GM23338 (cell line): ENCODE measurements around the gene IDH3A. TPM values are rescaled to one million over a fixed set of nuclear protein-coding genes. Genes with fewer than 3 reads are reported as not detected.

Experiments
- ATAC-seq: fragments of 200-7000 bp; cut with Tn5 transposase; 3 replicates; pipeline ENCODE4 v1.9.1; 2020
- DNase-seq: peaks from one replicate; pipeline ENCODE4 v3.0.0-alpha.2; 2015; ENCODE audit warnings: low spot score
- H2AFZ ChIP-seq: fragments of 200-600 bp; sonication (generic); 2 replicates; pipeline ENCODE4 v1.8.0; 2016; ENCODE audit warnings: antibody characterized with exemption, mild to moderate bottlenecking, moderate library complexity
- H3F3A ChIP-seq: fragments of 200-600 bp; sonication (generic); replicated peaks from 2 replicates; pipeline ENCODE4 v1.8.0; 2017; ENCODE audit warnings: antibody characterized with exemption, mixed run types, low read depth
- H3K27ac ChIP-seq: fragments of 200-600 bp; sonication (generic); 2 replicates; pipeline ENCODE4 v1.6.1; 2016; ENCODE audit warnings: low read depth
- H3K27me3 ChIP-seq: fragments of 200-600 bp; sonication (generic); 2 replicates; pipeline ENCODE4 v1.8.0; 2016; ENCODE audit warnings: mild to moderate bottlenecking, mixed run types, moderate library complexity; ENCODE audit not compliant: insufficient read depth
- H3K36me3 ChIP-seq: fragments of 200-600 bp; sonication (generic); 2 replicates; pipeline ENCODE4 v1.8.0; 2016; ENCODE audit warnings: mild to moderate bottlenecking; ENCODE audit not compliant: insufficient read depth
- H3K4me1 ChIP-seq: fragments of 200-600 bp; sonication (generic); 2 replicates; pipeline ENCODE4 v1.8.0; 2016; ENCODE audit warnings: mild to moderate bottlenecking, moderate library complexity; ENCODE audit not compliant: insufficient read depth
- H3K4me2 ChIP-seq: fragments of 200-600 bp; sonication (generic); 2 replicates; pipeline ENCODE4 v1.7.1; 2017; ENCODE audit warnings: mixed run types
- H3K4me3 ChIP-seq: fragments of 200-600 bp; sonication (generic); 2 replicates; pipeline ENCODE4 v1.6.1; 2016; ENCODE audit warnings: mixed run types
- H3K79me2 ChIP-seq: fragments of 200-600 bp; sonication (generic); replicated peaks from 2 replicates; pipeline ENCODE4 v1.8.0; 2017; ENCODE audit warnings: mild to moderate bottlenecking; ENCODE audit not compliant: insufficient read depth
- H3K9me2 ChIP-seq: fragments of 200-600 bp; sonication (generic); 2 replicates; pipeline ENCODE4 v1.8.0; 2017; ENCODE audit not compliant: insufficient read depth
- H4K20me1 ChIP-seq: fragments of 200-600 bp; sonication (generic); replicated peaks from 2 replicates; pipeline ENCODE4 v1.8.0; 2017; ENCODE audit warnings: mild to moderate bottlenecking; ENCODE audit not compliant: insufficient read depth
- H3K27ac Mint-ChIP-seq: 2 replicates; pipeline ENCODE4 v1.8.0; 2020; ENCODE audit warnings: inconsistent platforms, mild to moderate bottlenecking, moderate library complexity, mixed read lengths
- H3K27me3 Mint-ChIP-seq: 3 replicates; pipeline ENCODE4 v1.8.0; 2022; ENCODE audit warnings: low read depth, mild to moderate bottlenecking, moderate library complexity, mixed read lengths, inconsistent platforms; ENCODE audit not compliant: insufficient read depth, poor library complexity
- H3K36me3 Mint-ChIP-seq: 3 replicates; pipeline ENCODE4 v1.8.0; 2021; ENCODE audit warnings: low read depth, mild to moderate bottlenecking, inconsistent platforms, moderate library complexity, mixed read lengths
- H3K4me1 Mint-ChIP-seq: 3 replicates; pipeline ENCODE4 v1.8.0; 2020; ENCODE audit warnings: mild to moderate bottlenecking, inconsistent platforms, mixed read lengths
- H3K4me3 Mint-ChIP-seq: 3 replicates; pipeline ENCODE4 v1.8.0; 2021; ENCODE audit warnings: moderate library complexity, mild to moderate bottlenecking, inconsistent platforms, mixed read lengths
- H3K9me3 Mint-ChIP-seq: 3 replicates; pipeline ENCODE4 v1.8.0; 2020; ENCODE audit warnings: moderate library complexity, mild to moderate bottlenecking, inconsistent platforms, mixed read lengths
- CREB1 ChIP-seq: fragments of 250-450 bp; sonication (Bioruptor Pico); IDR thresholded peaks from 2 replicates; pipeline ENCODE4 v1.5.0; 2020; ENCODE audit warnings: low read depth, mild to moderate bottlenecking, moderate library complexity
- CTCF ChIP-seq, 2 experiments: fragments of 200-600 bp in 1 of 2; sonication (generic) in 1 of 2; conservative IDR thresholded peaks; 2 replicates each; pipeline versions ENCODE4 v1.5.1 to v1.6.1; 2016 to 2017; ENCODE audit warnings: antibody characterized with exemption in 2 of 2, low read depth in 2 of 2, mild to moderate bottlenecking in 2 of 2, moderate library complexity in 1 of 2
- ETS1 ChIP-seq: IDR thresholded peaks from 2 replicates; pipeline ENCODE4 v1.6.1; 2016; ENCODE audit warnings: antibody characterized with exemption
- EZH2 ChIP-seq: fragments of 200-600 bp; sonication (generic); IDR thresholded peaks from one replicate; pipeline ENCODE4 v1.8.0; 2017; ENCODE audit warnings: antibody characterized with exemption, mild to moderate bottlenecking, low read depth; ENCODE audit not compliant: unreplicated experiment
- EZH2phosphoT487 ChIP-seq: fragments of 200-600 bp; sonication (generic); IDR thresholded peaks from one replicate; pipeline ENCODE4 v1.8.1; 2018; ENCODE audit warnings: antibody characterized with exemption; ENCODE audit not compliant: unreplicated experiment
- JUNB ChIP-seq: IDR thresholded peaks from one replicate; pipeline ENCODE4 v1.6.1; 2016; ENCODE audit warnings: antibody characterized with exemption; ENCODE audit not compliant: unreplicated experiment
- NANOG ChIP-seq: IDR thresholded peaks from 2 replicates; pipeline ENCODE4 v1.6.1; 2016; ENCODE audit warnings: antibody characterized with exemption, borderline replicate concordance
- POLR2AphosphoS5 ChIP-seq: IDR thresholded peaks from 2 replicates; pipeline ENCODE4 v1.6.1; 2016; ENCODE audit warnings: antibody characterized with exemption, low read depth
- STAT1 ChIP-seq: IDR thresholded peaks from one replicate; pipeline ENCODE4 v1.6.1; 2016; ENCODE audit warnings: antibody characterized with exemption; ENCODE audit not compliant: unreplicated experiment
- ZNF114 ChIP-seq: fragments of 250-450 bp; sonication (Bioruptor Pico); IDR thresholded peaks from 2 replicates; pipeline ENCODE4 v1.5.0; 2020; ENCODE audit warnings: mild to moderate bottlenecking, moderate library complexity
- ZNF331 ChIP-seq: fragments of 250-450 bp; sonication (Bioruptor Pico); IDR thresholded peaks from 2 replicates; pipeline ENCODE4 v1.5.0; 2020; ENCODE audit warnings: low read depth, mild to moderate bottlenecking, moderate library complexity
- ZNF462 ChIP-seq: fragments of 250-450 bp; sonication (Bioruptor Pico); IDR thresholded peaks from 2 replicates; pipeline ENCODE4 v1.5.0; 2020; ENCODE audit warnings: mild to moderate bottlenecking, moderate library complexity
- polyA plus RNA-seq: library from polyadenylated mRNA; unstranded; fragments of >200 nt; fragmentation: Nextera tagmentation; extraction: Ambion mirVana; gene quantifications from 2 replicates; pipeline ENCODE4 v1.2.1, GENCODE V29; 2016
- total RNA-seq: library from RNA; depleted of rRNA; stranded (reverse); fragments of >200 nt; shearing (Covaris generic); gene quantifications from 2 replicates; pipeline ENCODE4 v1.2.3, GENCODE V29; 2014

Gene IDH3A
- total and polyA plus RNA-seq, 2 experiments from 2014 or later = 24.1 to 41.6 TPM

- no peak for ATAC-seq
- Mint-ChIP-seq H3K27me3 (peaks cover 9% of the 10 kb centered on the region), H3K9me3 (no peaks in the 10 kb centered on the region), H3K4me1 (no peaks in the 10 kb centered on the region), H3K27ac (no peak overlapping the region), H3K36me3 (peaks cover 4% of the 10 kb centered on the region; the same call in 2 of the 3 replicates), H3K4me3 (no peak overlapping the region)
- Histone ChIP-seq H3K27me3 (no peaks in the 10 kb centered on the region), H3F3A (no peaks in the 10 kb centered on the region), H3K79me2 (no peaks in the 10 kb centered on the region), H3K27ac (no peak overlapping the region), H3K36me3 (no peaks in the 10 kb centered on the region), H2AFZ (no peak overlapping the region), H4K20me1 (no peaks in the 10 kb centered on the region), H3K4me3 (no peak overlapping the region), H3K9me2 (no peaks in the 10 kb centered on the region), H3K4me1 (no peaks in the 10 kb centered on the region), H3K4me2 (no peak overlapping the region)
- no peak for TF ChIP-seq ETS1
- TF ChIP-seq EZH2 = no peak
- no peak for TF ChIP-seq CREB1 (CRISPR knock-in tag)
- no peak for TF ChIP-seq ZNF462 (CRISPR knock-in tag)
- no peak for TF ChIP-seq ZNF331 (CRISPR knock-in tag)
- no peak for TF ChIP-seq NANOG
- TF ChIP-seq EZH2phosphoT487 = no peak
- TF ChIP-seq STAT1 = no peak
- TF ChIP-seq ZNF114 (CRISPR knock-in tag) = no peak
- TF ChIP-seq POLR2AphosphoS5 = no peak
- TF ChIP-seq JUNB = no peak
- no peak for TF ChIP-seq CTCF (conservative IDR thresholded peaks at IDR 0.05; ENCODE audit: low read depth in 2 of 2)
- no peak for DNase-seq
Observed at GRCh38 chr15:78101423-78102105, 47.6 kb upstream of the IDH3A start.
